Hepatocyte (in vitro differentiated cells): Measurements from ENCODE around the gene FOS. TPM values are rescaled to one million over a fixed set of nuclear protein-coding genes. Genes with fewer than 3 reads are reported as not detected.
A peak's percentile ranks its signal among the peaks of the same experiment; 100 is the strongest.
"Not testable (repeated sequence)": the region's sequence is repeated elsewhere in the genome, so short reads cannot be mapped to it uniquely, and the experiment has no call there.

ENCODE experiments used
- DNase-seq: peaks from one replicate; pipeline ENCODE4 v3.0.0-alpha.2; 2016; ENCODE audit warnings: low spot score
- H2AFZ ChIP-seq: fragments of 200-600 bp; sonication (generic); 2 replicates; pipeline ENCODE4 v1.6.0; 2016; ENCODE audit warnings: antibody characterized with exemption, mild to moderate bottlenecking
- H3K27ac ChIP-seq: fragments of 200-600 bp; sonication (generic); 2 replicates; pipeline ENCODE4 v1.5.1; 2016; ENCODE audit warnings: mild to moderate bottlenecking
- H3K27me3 ChIP-seq: fragments of 200-600 bp; sonication (generic); 2 replicates; pipeline ENCODE4 v1.6.1; 2016
- H3K36me3 ChIP-seq: fragments of 200-600 bp; sonication (generic); replicated peaks from 2 replicates; pipeline ENCODE4 v1.5.1; 2016; ENCODE audit warnings: low read depth; ENCODE audit not compliant: insufficient read depth
- H3K4me1 ChIP-seq: fragments of 200-600 bp; sonication (generic); 2 replicates; pipeline ENCODE4 v1.5.1; 2016; ENCODE audit warnings: mild to moderate bottlenecking, moderate library complexity; ENCODE audit not compliant: insufficient read depth
- H3K4me2 ChIP-seq: fragments of 200-600 bp; sonication (generic); 2 replicates; pipeline ENCODE4 v1.6.0; 2016
- H3K4me3 ChIP-seq: fragments of 200-600 bp; sonication (generic); 2 replicates; pipeline ENCODE4 v1.5.1; 2016; ENCODE audit warnings: mild to moderate bottlenecking
- H3K79me2 ChIP-seq: fragments of 200-600 bp; sonication (generic); 2 replicates; pipeline ENCODE4 v1.6.0; 2017; ENCODE audit warnings: mild to moderate bottlenecking
- H3K9me2 ChIP-seq: fragments of 200-600 bp; sonication (generic); replicated peaks from 2 replicates; pipeline ENCODE4 v1.6.0; 2017; ENCODE audit warnings: mild to moderate bottlenecking; ENCODE audit not compliant: insufficient read depth
- H3K9me3 ChIP-seq: fragments of 200-600 bp; sonication (generic); 2 replicates; pipeline ENCODE4 v1.5.1; 2016; ENCODE audit warnings: low read depth, mild to moderate bottlenecking
- H4K20me1 ChIP-seq: fragments of 200-600 bp; sonication (generic); 2 replicates; pipeline ENCODE4 v1.6.0; 2016; ENCODE audit warnings: mild to moderate bottlenecking; ENCODE audit not compliant: insufficient read depth, poor library complexity, severe bottlenecking
- EZH2 ChIP-seq: fragments of 200-600 bp; sonication (generic); IDR thresholded peaks from 2 replicates; pipeline ENCODE4 v1.6.1; 2016; ENCODE audit warnings: antibody characterized with exemption, mild to moderate bottlenecking, borderline replicate concordance
- EZH2phosphoT487 ChIP-seq: fragments of 200-600 bp; sonication (generic); IDR thresholded peaks from one replicate; pipeline ENCODE4 v1.6.1; 2018; ENCODE audit warnings: antibody characterized with exemption, mild to moderate bottlenecking, low read depth, moderate library complexity; ENCODE audit not compliant: unreplicated experiment, severe bottlenecking
- WGBS: methylation state at CpG from one replicate; pipeline ENCODE4 v1.1.6; 2016; ENCODE audit warnings: low lambda C conversion rate; ENCODE audit errors: missing lambda C conversion rate; 5-methylcytosine and 5-hydroxymethylcytosine counted together
- polyA plus RNA-seq: library from polyadenylated mRNA; unstranded; fragments of >200 nt; fragmentation: Nextera tagmentation; extraction: Ambion mirVana; gene quantifications from 2 replicates; pipeline ENCODE4 v1.2.1, GENCODE V29; 2016
- total RNA-seq: library from RNA; depleted of rRNA; stranded (reverse); fragments of >200 nt; gene quantifications from 2 replicates; pipeline ENCODE4 v1.2.3, GENCODE V29; 2014
- TF ChIP-seq, protein P1 (sequence below): fragments of 200-600 bp; sonication (generic); IDR thresholded peaks from 2 replicates; pipeline ENCODE4 v1.5.1; 2016; ENCODE audit warnings: antibody characterized with exemption, mild to moderate bottlenecking; ENCODE audit not compliant: poor library complexity

FOS gene
- total and polyA plus RNA-seq, 2 experiments from 2014 or later, result 865 to 935 TPM

DNA sequence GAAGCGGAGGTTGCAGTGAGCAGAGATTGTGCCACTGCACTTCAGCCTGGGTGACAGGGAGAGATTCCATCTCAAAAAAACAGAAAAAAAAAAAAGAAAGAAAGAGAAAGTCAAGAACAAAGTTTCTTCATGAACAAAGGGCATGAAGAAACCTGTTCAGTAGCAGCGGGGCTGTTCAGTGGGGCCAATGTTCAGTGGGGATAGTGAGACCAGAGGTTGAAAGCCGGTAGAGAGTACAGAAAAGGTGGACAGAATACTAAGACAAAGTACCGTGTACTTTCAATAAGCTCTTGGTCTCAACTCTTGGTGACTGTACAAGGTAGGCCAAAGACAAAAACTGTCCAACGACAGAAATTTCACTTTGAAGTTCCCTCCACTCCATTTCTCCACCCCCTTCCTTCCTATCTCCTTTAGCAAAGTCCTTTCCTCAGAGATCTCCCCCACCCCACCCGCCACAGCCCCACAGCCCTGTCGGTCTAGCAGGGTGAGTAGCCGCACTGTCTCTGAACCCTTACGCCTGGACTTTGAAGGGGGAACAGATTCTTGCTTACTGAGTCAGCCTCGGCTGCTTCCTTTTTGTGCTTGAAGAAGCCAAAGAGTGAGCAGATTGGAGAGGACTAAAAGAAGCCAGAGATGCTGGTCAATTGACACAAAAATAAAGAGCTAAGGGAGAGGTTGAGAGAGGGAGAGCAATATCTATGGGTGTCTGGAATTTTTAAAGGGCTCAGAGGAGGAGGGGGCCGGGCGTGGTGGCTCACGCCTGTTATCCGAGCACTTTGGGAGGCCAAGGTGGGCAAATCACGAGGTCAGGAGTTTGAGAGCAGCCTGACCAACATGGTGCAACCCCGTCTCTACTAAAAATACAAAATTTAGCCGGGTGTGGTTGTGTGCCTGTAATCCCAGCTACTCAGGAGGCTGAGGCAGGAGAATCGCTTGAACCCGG, 44.2 kb upstream of the FOS start:
- Histone ChIP-seq H3K4me3 (no peak overlapping the region), H4K20me1 (no peaks in the 10 kb centered on the region), H3K4me2 (peak overlapping the region; percentile 28), H3K9me2 (no peaks in the 10 kb centered on the region), H3K27ac (peak overlapping the region; percentile 80), H3K4me1 (peaks cover 23% of the 10 kb centered on the region), H2AFZ (no peak overlapping the region), H3K36me3 (no peaks in the 10 kb centered on the region), H3K9me3 (no peaks in the 10 kb centered on the region), H3K27me3 (no peaks in the 10 kb centered on the region), H3K79me2 (no peaks in the 10 kb centered on the region)
- WGBS, result 62% methylated on average over 19 of the region's 19 CpGs
- no peak for TF ChIP-seq EZH2
- TF ChIP-seq EZH2phosphoT487, result no peak
- TF ChIP-seq, protein P1, sequence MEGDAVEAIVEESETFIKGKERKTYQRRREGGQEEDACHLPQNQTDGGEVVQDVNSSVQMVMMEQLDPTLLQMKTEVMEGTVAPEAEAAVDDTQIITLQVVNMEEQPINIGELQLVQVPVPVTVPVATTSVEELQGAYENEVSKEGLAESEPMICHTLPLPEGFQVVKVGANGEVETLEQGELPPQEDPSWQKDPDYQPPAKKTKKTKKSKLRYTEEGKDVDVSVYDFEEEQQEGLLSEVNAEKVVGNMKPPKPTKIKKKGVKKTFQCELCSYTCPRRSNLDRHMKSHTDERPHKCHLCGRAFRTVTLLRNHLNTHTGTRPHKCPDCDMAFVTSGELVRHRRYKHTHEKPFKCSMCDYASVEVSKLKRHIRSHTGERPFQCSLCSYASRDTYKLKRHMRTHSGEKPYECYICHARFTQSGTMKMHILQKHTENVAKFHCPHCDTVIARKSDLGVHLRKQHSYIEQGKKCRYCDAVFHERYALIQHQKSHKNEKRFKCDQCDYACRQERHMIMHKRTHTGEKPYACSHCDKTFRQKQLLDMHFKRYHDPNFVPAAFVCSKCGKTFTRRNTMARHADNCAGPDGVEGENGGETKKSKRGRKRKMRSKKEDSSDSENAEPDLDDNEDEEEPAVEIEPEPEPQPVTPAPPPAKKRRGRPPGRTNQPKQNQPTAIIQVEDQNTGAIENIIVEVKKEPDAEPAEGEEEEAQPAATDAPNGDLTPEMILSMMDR, result no peak
- peak; percentile 83 for DNase-seq

DNA sequence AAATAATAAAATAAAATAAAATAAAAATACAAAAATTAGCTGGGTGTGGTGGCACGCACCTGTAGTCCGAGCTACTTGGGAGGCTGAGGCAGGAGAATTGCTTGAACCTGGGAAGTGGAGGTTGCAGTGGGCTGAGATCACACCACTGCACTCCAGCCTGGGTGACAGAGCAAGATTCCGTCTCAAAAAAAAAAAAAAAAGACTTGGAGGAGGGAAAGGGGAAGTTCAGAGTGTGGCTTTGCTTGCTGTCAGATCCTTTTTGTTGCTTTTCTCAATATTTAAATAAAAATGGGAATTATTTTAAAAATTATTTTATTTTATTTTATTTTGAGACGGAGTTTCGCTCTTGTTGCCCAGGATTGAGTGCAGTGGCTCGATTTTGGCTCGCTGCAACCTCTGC, 43.4 kb upstream of the FOS start:
- peaks cover 23% of the 10 kb centered on the region for H3K4me1 ChIP-seq
- DNase-seq, H3K36me3 ChIP-seq, H3K4me2 ChIP-seq, H3K9me3 ChIP-seq, H3K4me3 ChIP-seq, H3K27ac ChIP-seq, H3K27me3 ChIP-seq, H4K20me1 ChIP-seq, H2AFZ ChIP-seq, H3K9me2 ChIP-seq, H3K79me2 ChIP-seq: not testable (repeated sequence)
- WGBS, result 89% methylated on average over 7 of the region's 7 CpGs

DNA sequence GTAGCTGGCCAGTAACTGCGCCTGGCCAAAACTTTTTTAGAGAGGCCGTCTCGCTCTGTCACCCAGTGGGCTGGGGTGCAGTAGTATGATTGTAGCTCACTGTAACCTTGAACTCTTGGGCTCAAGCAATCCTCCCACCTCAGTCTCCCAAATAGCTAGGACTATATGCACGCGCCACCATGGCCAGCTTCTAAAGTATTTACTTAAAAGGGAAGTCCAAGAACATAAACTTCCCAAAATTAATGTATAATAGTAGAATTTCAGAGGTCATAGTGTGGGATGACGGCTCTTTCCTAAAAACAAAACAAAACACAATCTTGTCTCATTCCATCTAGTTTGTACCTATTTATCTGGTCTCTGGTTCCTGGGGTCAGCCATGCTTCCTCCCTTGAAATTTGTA, 42.2 kb upstream of the FOS start:
- no peaks in the 10 kb centered on the region for H3K9me3 ChIP-seq
- H4K20me1 ChIP-seq, result no peaks in the 10 kb centered on the region
- H3K79me2 ChIP-seq, result no peaks in the 10 kb centered on the region
- WGBS, result 97% methylated on average over 6 of the region's 6 CpGs
- H3K4me1 ChIP-seq, result peaks cover 23% of the 10 kb centered on the region
- no peaks in the 10 kb centered on the region for H3K9me2 ChIP-seq
- H3K27me3 ChIP-seq, result no peaks in the 10 kb centered on the region
- no peak for DNase-seq
- no peaks in the 10 kb centered on the region for H3K36me3 ChIP-seq
- H3K4me2 ChIP-seq, result no peak overlapping the region
- H3K4me3 ChIP-seq, result no peak overlapping the region
- H3K27ac ChIP-seq, result peak overlapping the region; percentile 63
- TF ChIP-seq EZH2 (no peak), EZH2phosphoT487 (no peak)
- TF ChIP-seq, protein P1, result no peak
- H2AFZ ChIP-seq, result no peak overlapping the region

DNA sequence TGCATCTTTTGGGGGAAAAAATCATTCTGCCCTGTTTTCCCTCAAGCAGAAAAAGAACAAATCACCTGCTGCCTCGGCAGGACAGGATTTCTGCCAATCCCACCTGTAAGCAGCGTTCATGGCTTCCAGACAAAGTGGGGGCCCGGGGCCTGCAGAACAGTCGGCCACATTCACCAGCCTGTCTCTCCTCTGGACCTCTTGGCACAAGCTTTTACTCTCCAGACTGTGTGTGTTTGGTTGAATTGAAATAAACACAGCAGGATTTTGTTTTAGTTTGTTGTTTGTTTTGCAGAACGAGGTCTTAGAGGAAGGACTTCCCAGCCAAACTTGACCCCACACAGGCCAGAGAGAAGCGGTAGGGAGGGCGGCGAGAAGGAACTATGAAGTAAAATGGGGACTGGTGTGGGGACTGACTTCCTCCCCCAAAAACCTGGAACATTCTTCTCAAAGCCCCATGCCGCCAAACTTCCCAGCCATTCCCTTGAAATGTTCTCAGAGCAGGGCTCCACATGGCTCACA, 41.7 kb upstream of the FOS start:
- Histone ChIP-seq H3K9me2 (no peaks in the 10 kb centered on the region), H3K79me2 (no peaks in the 10 kb centered on the region), H2AFZ (no peak overlapping the region), H4K20me1 (no peaks in the 10 kb centered on the region), H3K27ac (peak overlapping the region; percentile 63), H3K36me3 (no peaks in the 10 kb centered on the region), H3K9me3 (no peaks in the 10 kb centered on the region), H3K4me2 (no peak overlapping the region), H3K27me3 (no peaks in the 10 kb centered on the region), H3K4me3 (no peak overlapping the region), H3K4me1 (peaks cover 23% of the 10 kb centered on the region)
- WGBS, result 74% methylated on average over 9 of the region's 9 CpGs
- TF ChIP-seq EZH2 (no peak), EZH2phosphoT487 (no peak)
- TF ChIP-seq, protein P1, result no peak
- DNase-seq, result no peak
